ENCODE results near the gene EXOC6.
A peak's percentile ranks its signal among the peaks of the same experiment; 100 is the strongest.

Gene EXOC6

DNA sequence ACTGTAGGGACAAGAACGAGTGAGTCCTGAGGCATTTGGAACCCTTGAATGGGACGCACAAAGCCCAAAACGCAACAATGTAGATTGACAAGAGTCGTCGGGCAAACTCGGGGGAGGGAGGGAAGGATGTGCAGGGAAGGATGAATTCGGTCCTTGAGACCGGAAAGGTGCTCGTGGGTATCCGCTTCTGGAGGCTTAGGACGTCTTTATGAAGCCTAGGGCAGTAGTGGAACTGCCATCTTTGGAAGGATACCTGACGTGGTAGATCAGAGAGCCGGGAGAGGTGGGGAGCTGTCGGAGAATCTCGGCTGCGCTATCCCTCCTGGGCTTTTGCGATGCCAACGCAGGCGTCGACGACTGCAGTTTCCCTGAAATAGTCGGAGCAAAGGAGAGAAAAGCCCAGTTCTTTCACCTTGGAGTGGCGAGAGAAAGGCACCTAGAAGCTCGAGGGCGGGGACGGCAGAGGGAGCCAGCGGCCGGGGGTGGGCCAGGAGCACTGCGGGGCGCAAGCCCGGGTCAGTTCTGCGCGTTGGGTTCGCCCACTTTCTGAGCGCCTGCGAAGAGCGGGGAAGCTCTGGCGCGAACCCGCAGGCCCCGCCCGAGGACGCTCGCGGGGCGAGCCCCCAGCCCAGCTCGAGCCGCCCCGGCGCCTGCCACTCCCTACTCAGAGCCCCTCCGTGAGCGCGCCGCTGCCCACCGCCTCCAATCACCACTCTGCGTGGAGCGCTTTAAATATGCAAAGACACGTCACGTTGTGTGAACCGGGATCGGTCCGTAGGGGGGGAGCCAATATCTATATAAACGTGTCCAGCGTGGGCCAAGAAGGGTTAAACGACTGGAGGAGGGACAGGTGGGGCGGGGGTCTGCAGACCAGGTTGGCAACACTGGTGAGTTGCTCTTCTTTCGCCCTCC lies 211.9 kb downstream of the EXOC6 start, which contains the start of gene CYP26C1:
Gene CYP26C1, plus strand, starts transcription at position 824 of the 912 bp plus-strand sequence. CDS start 466 bp downstream, outside the sequence.
- Histone ChIP-seq H3K4me3 (ENCODE audit: extremely low read depth, insufficient read depth, low read length, poor library complexity, severe bottlenecking) (peak within 1 kb of the TSS; percentile 8), H3K4me1 (ENCODE audit: control insufficient read depth, insufficient read depth, low read length, poor library complexity, severe bottlenecking) (peaks cover 19% of the 10 kb centered on the region), H3K9me3 (ENCODE audit: control insufficient read depth, low read length) (no peaks in the 10 kb centered on the region), H3K27ac (ENCODE audit: low read depth, low read length, severe bottlenecking) (no peak within 1 kb of the TSS), H3K36me3 (ENCODE audit: control insufficient read depth, insufficient read depth, low read length) (no peaks in the 10 kb centered on the region)
- 20 to 29% methylated on average over 42 to 63 of the region's 67 CpGs for WGBS, 2 experiments (ENCODE audit: insufficient coverage in 2 of 2)

DNA sequence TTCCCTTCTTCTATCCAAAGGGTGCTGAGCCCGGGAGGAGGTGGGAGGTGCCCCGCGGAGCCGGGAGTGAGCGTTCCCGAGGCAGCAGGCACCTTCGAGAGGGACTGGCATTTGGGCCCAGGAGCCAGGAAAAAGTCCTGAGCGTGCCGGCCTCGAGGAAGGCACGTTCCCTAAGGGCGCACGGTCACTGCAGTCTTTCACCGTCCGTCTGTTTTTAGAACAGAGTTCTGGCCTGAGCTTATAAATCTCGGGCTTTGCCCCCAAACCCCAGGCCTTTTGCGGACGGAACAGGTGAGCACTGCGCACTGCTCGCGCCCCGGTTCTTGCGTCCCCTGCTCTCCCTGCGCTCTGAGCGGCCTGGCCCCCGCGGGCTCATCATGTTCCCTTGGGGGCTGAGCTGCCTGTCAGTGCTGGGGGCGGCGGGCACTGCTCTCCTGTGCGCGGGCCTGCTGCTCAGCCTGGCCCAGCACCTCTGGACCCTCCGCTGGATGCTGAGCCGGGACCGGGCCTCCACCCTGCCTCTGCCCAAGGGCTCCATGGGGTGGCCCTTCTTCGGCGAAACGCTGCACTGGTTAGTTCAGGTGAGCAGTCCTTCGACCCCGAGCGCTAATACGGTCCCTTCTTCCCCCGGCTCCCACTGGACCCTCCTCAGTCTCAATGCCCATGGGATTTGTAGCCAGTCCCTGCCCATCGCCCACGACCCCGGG lies 212.7 kb downstream of the EXOC6 start:
- 32 to 41% methylated on average over 43 to 45 of the region's 45 CpGs for WGBS, 2 experiments (ENCODE audit: insufficient coverage in 2 of 2)
- no peaks in the 10 kb centered on the region for H3K9me3 ChIP-seq (ENCODE audit: control insufficient read depth, low read length)
- no peak overlapping the region for H3K4me3 ChIP-seq (ENCODE audit: extremely low read depth, insufficient read depth, low read length, poor library complexity, severe bottlenecking)
- H3K27ac ChIP-seq (ENCODE audit: low read depth, low read length, severe bottlenecking): no peak overlapping the region
- peaks cover 19% of the 10 kb centered on the region for H3K4me1 ChIP-seq (ENCODE audit: control insufficient read depth, insufficient read depth, low read length, poor library complexity, severe bottlenecking)
- H3K36me3 ChIP-seq (ENCODE audit: control insufficient read depth, insufficient read depth, low read length): no peaks in the 10 kb centered on the region

DNA sequence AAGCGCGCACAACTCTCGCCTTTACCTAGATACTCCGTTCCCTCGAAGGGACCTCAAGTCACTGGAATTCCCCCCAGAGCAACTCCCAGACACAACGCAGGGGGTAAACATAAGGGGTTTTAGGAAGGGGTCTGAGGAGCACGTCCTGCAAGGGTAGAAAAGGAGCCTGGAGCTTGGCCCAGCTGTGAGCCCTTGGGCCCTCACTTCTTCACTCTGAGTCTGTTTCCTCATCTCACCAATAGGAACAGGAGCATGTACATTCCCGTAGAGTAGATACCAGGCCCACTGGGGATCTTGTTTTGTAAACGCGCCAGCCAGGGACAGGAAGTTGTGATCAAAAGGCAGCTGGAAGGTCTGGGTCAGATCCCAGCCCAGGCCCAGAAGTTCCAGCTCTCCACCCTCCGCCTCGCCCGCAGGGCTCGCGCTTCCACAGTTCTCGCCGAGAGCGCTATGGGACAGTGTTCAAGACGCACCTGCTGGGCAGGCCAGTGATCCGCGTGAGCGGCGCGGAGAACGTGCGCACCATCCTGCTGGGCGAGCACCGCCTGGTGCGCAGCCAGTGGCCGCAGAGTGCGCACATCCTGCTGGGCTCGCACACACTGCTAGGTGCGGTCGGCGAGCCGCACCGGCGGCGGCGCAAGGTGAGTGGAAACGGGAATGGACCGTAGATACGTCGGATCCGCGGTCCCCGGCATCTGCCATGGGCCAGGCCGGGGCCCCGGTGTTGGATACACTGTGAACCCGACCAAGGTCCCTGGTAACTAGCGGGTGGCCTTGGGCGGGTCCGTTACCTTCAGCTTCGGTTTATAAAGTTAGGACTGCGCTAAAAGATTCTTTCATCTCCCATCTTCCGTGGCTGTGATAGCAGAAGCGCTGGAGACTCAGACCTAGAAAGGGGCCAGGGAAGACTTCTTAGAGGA lies 213.5 kb downstream of the EXOC6 start:
- peaks cover 19% of the 10 kb centered on the region for H3K4me1 ChIP-seq (ENCODE audit: control insufficient read depth, insufficient read depth, low read length, poor library complexity, severe bottlenecking)
- WGBS, 2 experiments (ENCODE audit: insufficient coverage in 2 of 2): 36 to 50% methylated on average over 49 of the region's 57 CpGs
- H3K27ac ChIP-seq (ENCODE audit: low read depth, low read length, severe bottlenecking): no peak overlapping the region
- no peaks in the 10 kb centered on the region for H3K36me3 ChIP-seq (ENCODE audit: control insufficient read depth, insufficient read depth, low read length)
- H3K9me3 ChIP-seq (ENCODE audit: control insufficient read depth, low read length): no peaks in the 10 kb centered on the region
- H3K4me3 ChIP-seq (ENCODE audit: extremely low read depth, insufficient read depth, low read length, poor library complexity, severe bottlenecking): peak overlapping the region; percentile 21

DNA sequence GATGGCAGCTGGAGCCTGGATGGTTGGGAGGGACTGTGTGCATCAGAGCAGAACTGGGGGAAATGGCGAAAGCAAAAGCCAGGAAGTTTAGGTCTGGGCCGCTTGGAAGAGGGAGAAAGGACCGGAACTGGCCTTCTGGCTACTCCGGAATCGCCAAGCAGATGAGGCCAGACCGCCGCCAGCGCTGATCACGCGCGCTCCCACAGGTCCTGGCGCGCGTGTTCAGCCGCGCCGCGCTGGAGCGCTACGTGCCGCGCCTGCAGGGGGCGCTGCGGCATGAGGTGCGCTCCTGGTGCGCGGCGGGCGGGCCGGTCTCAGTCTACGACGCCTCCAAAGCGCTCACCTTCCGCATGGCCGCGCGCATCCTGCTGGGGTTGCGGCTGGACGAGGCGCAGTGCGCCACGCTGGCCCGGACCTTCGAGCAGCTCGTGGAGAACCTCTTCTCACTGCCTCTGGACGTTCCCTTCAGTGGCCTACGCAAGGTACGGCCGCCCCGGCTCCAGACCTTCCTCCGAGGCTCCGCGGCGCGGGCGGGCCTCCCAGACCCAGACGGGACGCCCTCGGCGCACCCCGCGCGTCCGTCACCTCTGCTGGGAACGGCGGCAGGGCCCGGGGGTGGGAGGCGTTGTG lies 214.3 kb downstream of the EXOC6 start:
- H3K4me3 ChIP-seq (ENCODE audit: extremely low read depth, insufficient read depth, low read length, poor library complexity, severe bottlenecking): peak overlapping the region; percentile 21
- no peaks in the 10 kb centered on the region for H3K36me3 ChIP-seq (ENCODE audit: control insufficient read depth, insufficient read depth, low read length)
- peaks cover 19% of the 10 kb centered on the region for H3K4me1 ChIP-seq (ENCODE audit: control insufficient read depth, insufficient read depth, low read length, poor library complexity, severe bottlenecking)

DNA sequence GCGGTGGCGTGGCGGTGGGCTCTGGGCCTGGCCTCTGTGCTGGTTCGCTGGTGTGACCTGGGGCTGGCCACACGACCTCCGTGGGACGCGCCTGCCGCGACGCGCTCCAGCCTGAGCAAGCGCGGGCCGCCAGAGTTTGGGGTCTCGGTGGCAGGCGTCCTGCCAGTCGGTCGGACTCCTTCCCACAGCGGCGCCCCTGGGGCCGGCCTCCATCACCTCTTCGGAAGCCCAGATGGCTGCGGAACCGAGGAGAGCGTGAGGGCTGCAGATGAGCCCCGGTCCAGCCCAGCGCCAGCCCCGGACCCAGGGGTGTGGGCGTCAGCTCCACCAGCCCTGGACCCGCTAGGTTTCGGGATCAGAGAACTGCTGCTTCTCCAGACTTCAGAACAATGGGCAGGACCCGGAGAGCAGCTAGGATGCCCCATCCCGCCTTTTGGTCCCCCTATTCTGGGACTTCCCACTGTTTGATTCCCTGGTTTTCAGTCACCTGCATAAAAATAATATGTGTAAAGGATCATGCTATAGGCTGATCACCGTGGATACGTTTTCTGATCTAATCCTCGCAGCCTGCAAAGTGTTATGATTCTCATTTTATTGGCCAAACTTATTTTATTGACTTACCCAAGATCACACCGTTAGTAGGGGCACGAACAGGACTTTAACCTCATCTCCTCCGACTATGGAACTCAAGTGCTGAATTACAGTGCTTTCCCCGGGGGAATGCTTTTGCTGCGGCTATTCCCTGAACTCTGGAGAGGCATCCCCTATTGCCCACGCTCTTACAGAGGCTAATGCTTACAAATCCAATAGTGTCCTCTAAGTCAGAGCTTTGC lies 215.0 kb downstream of the EXOC6 start:
- Histone ChIP-seq H3K27ac (ENCODE audit: low read depth, low read length, severe bottlenecking) (no peak overlapping the region), H3K36me3 (ENCODE audit: control insufficient read depth, insufficient read depth, low read length) (no peaks in the 10 kb centered on the region), H3K4me3 (ENCODE audit: extremely low read depth, insufficient read depth, low read length, poor library complexity, severe bottlenecking) (peak overlapping the region; percentile 16), H3K9me3 (ENCODE audit: control insufficient read depth, low read length) (no peaks in the 10 kb centered on the region), H3K4me1 (ENCODE audit: control insufficient read depth, insufficient read depth, low read length, poor library complexity, severe bottlenecking) (peaks cover 22% of the 10 kb centered on the region)
- WGBS, 2 experiments (ENCODE audit: insufficient coverage in 2 of 2): 13 to 24% methylated on average over 38 to 40 of the region's 43 CpGs

More for the DNA sequence above, 214.3 kb downstream of the EXOC6 start:
- Histone ChIP-seq H3K27ac (ENCODE audit: low read depth, low read length, severe bottlenecking) (no peak overlapping the region), H3K9me3 (ENCODE audit: control insufficient read depth, low read length) (no peaks in the 10 kb centered on the region)
- WGBS, 2 experiments (ENCODE audit: insufficient coverage in 2 of 2): 3 to 7% methylated on average over 56 to 65 of the region's 68 CpGs

DNA sequence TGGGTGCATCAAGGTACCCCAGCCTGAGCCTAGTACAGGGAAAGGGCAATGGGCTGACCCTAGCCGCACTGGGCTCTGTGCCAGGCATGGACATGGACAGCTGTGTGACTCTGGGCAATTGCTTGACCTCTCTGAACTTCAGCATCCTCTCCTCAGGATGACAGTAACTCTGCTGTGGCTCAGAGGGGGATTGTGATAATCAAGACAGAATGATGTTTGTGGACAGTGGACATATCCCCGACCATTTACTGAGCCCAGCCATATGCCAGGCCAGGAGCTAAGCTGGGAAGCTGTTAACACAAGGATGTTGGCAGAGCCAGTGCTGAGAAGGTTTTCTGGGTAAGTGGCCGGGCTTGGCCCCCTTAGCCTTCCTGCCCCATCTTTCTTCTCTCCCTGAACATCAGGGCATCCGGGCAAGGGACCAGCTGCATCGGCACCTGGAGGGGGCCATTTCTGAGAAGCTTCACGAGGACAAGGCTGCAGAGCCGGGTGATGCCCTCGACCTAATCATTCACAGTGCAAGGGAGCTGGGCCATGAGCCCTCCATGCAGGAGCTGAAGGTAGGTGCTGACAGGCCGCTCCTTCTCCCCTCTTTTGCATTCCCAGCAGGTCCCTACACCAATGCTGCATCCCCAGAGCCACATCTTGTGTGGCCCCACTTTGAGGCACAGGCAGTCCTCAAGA lies 215.8 kb downstream of the EXOC6 start:
- Histone ChIP-seq H3K27ac (ENCODE audit: low read depth, low read length, severe bottlenecking) (no peak overlapping the region), H3K4me3 (ENCODE audit: extremely low read depth, insufficient read depth, low read length, poor library complexity, severe bottlenecking) (no peak overlapping the region), H3K9me3 (ENCODE audit: control insufficient read depth, low read length) (no peaks in the 10 kb centered on the region), H3K36me3 (ENCODE audit: control insufficient read depth, insufficient read depth, low read length) (no peaks in the 10 kb centered on the region), H3K4me1 (ENCODE audit: control insufficient read depth, insufficient read depth, low read length, poor library complexity, severe bottlenecking) (peaks cover 25% of the 10 kb centered on the region)
- 73 to 82% methylated on average over 8 to 9 of the region's 9 CpGs for WGBS, 2 experiments (ENCODE audit: insufficient coverage in 2 of 2)

DNA sequence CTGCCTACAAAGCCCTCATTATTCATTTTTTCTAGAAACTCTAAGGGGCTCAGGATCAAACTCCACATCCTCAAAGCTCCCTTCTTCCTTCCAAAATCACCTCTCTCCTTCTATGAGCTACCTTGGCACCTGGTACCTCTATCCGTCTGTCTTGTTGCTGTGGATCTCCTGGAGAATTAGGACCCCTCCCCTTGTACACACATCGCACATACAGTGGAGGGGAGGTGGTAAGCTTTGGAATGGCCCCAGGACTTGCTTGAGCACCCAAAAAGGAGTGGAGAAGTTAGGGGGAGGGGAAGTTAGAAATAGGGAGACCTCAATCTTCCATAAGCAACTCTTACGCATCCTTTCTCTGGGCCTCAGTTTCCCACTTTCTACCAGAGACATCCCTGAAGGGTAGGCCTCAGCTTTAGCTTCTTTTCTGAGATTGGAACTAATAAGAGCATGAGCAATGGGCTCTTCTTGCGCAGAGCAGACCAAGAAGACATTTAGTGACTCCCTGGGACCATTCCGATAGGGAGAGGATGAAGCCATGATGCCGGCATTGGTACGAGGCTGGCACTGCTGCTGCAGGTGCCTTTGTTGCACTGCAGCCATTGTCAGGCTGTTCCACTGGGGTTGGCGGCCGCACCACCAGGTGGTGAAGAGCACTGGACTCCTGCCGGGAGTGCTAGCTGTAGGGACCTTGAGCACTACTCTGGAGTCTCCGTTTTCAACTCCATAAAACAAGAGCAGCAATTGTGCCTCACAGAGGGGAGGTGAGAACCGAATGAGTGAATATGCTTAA lies 216.7 kb downstream of the EXOC6 start:
- no peaks in the 10 kb centered on the region for H3K36me3 ChIP-seq (ENCODE audit: control insufficient read depth, insufficient read depth, low read length)
- H3K27ac ChIP-seq (ENCODE audit: low read depth, low read length, severe bottlenecking): no peak overlapping the region
- H3K4me3 ChIP-seq (ENCODE audit: extremely low read depth, insufficient read depth, low read length, poor library complexity, severe bottlenecking): no peak overlapping the region
- no peaks in the 10 kb centered on the region for H3K9me3 ChIP-seq (ENCODE audit: control insufficient read depth, low read length)
- 48 to 50% methylated on average over 8 of the region's 12 CpGs for WGBS, 2 experiments (ENCODE audit: insufficient coverage in 2 of 2)
- H3K4me1 ChIP-seq (ENCODE audit: control insufficient read depth, insufficient read depth, low read length, poor library complexity, severe bottlenecking): peaks cover 25% of the 10 kb centered on the region

DNA sequence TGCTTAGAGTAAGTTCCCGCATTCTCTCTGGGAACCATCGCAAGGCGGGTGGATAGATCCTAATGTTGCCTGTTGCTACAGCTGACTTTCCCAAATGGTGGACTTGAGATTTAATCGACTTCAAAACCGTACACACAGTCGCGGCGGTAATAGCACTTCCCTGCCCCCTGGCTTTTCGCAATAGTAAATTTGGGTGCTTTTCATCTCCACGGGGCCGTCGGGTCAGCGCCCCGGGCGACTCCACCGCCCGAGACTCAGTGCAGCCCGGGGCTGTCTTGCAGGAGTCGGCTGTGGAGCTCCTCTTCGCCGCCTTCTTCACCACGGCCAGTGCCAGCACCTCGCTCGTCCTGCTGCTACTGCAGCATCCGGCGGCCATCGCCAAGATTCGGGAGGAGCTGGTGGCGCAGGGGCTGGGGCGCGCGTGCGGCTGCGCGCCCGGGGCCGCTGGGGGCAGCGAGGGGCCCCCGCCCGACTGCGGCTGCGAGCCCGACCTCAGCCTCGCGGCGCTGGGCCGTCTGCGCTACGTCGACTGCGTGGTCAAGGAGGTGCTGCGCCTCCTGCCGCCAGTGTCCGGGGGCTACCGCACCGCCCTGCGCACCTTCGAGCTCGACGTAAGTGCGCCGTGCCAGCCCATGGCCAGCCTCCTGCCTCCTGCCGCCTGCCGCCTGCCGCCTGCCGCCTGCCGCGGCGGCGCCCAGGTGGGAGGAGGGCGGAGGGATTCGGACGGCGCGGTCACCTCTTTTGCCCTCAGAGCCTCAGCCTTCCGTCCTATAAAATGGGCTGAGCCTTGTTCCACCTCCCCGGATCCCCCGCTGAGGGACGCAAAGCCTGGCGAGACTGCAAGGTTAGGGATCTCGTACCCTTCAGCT lies 217.6 kb downstream of the EXOC6 start:
- Histone ChIP-seq H3K4me3 (ENCODE audit: extremely low read depth, insufficient read depth, low read length, poor library complexity, severe bottlenecking) (no peak overlapping the region), H3K27ac (ENCODE audit: low read depth, low read length, severe bottlenecking) (no peak overlapping the region), H3K9me3 (ENCODE audit: control insufficient read depth, low read length) (no peaks in the 10 kb centered on the region), H3K4me1 (ENCODE audit: control insufficient read depth, insufficient read depth, low read length, poor library complexity, severe bottlenecking) (peaks cover 19% of the 10 kb centered on the region), H3K36me3 (ENCODE audit: control insufficient read depth, insufficient read depth, low read length) (no peaks in the 10 kb centered on the region)
- 6 to 7% methylated on average over 52 to 78 of the region's 81 CpGs for WGBS, 2 experiments (ENCODE audit: insufficient coverage in 2 of 2)

Measured in mesodermal cell (in vitro differentiated cells).